HG03175 (cell line): ENCODE measurements around the gene TERB1.

Experiments used
- ATAC-seq: cut with Tn5 transposase; IDR thresholded peaks from one replicate; pipeline ENCODE4 v1.9.1; 2021; ENCODE audit warnings: mild to moderate bottlenecking, moderate library complexity; ENCODE audit not compliant: unreplicated experiment

Gene TERB1

GRCh38 chr16:66801320-66802105 lies at the start of gene TERB1:
Gene TERB1 (minus strand): TSS chr16:66801584. CDS start chr16:66796798, 4,786 bp downstream.
- no peak for ATAC-seq

DNA sequence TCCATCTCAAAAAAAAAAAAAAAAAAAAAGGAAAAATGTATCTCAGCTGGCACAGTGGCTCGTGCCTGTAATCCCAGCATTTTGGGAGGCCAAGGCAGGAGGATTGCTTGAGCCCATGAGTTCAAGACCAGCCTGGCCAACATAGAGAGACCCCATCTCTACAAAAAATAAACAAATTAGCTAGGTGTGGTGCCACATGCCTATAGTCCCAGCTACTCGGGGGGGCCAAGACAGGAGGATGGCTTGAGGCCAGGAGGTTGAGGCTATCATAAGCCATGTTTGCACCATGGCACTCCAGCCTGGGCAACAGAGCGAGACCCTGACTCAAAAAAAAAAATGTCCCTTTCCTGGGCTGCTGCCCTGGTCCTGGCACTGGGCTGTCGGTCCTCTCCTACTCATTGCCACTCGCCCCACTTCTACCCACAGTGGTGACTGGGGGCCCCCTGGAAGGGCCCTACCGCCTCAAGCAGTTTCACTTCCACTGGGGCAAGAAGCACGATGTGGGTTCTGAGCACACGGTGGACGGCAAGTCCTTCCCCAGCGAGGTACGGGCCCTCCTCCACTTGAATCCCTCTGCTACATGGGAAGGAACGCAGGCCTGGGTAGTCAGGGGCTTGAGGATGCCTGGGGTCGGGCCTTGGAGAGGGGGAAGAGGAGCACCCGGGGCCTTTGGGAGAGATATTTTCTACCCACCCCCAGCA lies 48.9 kb upstream of the TERB1 start:
- no peak for ATAC-seq

DNA sequence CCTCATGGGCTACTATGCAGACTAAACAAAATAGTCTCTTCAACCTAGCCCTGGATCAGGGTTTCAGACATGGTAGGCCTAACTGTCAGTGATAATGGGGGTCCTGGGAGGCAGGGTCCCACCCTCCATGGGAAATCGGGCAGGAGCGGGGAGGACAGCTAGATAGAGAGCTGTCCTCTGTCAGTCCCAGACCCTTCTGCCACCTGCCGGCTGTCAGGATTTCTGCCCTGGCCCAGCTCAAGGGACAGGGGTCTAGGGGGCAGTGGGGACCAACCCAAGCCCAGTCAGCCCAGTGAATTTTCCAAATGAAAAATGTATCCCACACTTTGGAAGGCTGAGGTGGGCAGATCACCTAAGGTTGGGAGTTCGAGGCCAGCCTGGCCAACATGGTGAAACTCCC lies 48.2 kb upstream of the TERB1 start:
- no peak for ATAC-seq

GRCh38 chr16:66849021-66849420 lies 47.6 kb upstream of the TERB1 start:
- ATAC-seq, result no peak

- no peak for ATAC-seq
These were observed 46.8 kb upstream of the TERB1 start for GRCh38 chr16:66848172-66848571.

- ATAC-seq, result no peak
These were observed 46.2 kb upstream of the TERB1 start for GRCh38 chr16:66847533-66848067.

DNA sequence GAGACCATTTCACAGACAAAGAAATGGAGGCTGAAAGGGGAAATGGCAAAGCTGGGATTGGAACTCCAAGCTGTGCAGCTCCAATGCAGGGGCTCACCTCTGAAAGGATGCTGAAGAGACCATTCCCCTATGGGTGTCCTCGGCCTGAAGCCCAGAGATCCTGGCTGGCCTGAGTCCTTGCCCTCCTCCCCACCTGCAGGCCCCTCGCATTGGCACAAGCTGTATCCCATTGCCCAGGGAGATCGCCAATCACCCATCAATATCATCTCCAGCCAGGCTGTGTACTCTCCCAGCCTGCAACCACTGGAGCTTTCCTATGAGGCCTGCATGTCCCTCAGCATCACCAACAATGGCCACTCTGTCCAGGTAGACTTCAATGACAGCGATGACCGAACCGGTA lies 45.4 kb upstream of the TERB1 start:
- ATAC-seq, result no peak

- no peak for ATAC-seq
These were observed 44.9 kb upstream of the TERB1 start for GRCh38 chr16:66846266-66846665.

- ATAC-seq, result no peak
These were observed 44.4 kb upstream of the TERB1 start for GRCh38 chr16:66845791-66846221.

DNA sequence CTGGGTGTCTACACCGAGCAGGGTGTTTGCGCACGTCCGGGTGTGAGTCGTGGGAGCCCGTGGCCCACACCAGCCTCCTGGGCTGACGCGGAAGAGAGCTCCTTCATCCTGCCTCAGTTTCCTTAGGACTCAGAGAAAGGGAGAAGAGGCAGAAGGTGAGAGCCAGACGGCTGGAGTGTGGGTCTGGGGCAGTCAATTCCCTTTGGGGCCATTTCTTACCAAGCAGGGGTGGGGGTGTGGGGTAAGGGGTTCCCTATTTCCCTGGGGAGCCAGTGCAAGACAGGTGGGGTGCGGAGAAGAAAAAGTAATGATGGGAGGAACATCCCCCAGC lies 43.7 kb upstream of the TERB1 start:
- ATAC-seq, result no peak

- no peak for ATAC-seq
These were observed 43.1 kb upstream of the TERB1 start, which contains the start of gene CA7 for GRCh38 chr16:66844342-66845079. Gene CA7 (plus strand): TSS chr16:66844414. CDS start chr16:66844488, 74 bp downstream.

GRCh38 chr16:66844009-66844341 lies 42.6 kb upstream of the TERB1 start:
- ATAC-seq, result no peak

- no peak for ATAC-seq
These were observed 41.8 kb upstream of the TERB1 start for GRCh38 chr16:66843191-66843590.

- ATAC-seq, result no peak
These were observed 41.4 kb upstream of the TERB1 start for GRCh38 chr16:66842765-66843164.

DNA sequence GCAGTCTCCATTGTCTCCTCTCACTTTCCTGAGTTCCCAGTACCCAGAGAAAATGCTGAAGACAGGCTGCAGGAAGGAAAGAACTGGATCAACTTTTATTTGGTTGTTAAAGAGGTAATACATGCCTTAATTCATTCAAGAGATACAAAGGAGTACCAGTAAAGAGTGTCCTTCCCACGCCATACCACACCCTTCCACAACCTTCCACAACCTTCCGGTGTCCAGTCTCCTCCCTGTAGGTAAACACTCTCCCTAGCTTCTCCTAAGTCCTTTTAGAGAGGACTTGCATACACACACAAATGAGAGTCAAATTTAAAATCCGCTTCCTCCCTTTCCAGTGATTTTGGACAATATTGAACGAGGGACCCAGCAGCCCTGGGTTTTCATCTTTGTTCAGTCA lies 40.0 kb upstream of the TERB1 start:
- ATAC-seq, result no peak

- no peak for ATAC-seq
These were observed 39.5 kb upstream of the TERB1 start for GRCh38 chr16:66840883-66841282.

GRCh38 chr16:66834746-66835145 lies 33.4 kb upstream of the TERB1 start:
- ATAC-seq, result no peak

DNA sequence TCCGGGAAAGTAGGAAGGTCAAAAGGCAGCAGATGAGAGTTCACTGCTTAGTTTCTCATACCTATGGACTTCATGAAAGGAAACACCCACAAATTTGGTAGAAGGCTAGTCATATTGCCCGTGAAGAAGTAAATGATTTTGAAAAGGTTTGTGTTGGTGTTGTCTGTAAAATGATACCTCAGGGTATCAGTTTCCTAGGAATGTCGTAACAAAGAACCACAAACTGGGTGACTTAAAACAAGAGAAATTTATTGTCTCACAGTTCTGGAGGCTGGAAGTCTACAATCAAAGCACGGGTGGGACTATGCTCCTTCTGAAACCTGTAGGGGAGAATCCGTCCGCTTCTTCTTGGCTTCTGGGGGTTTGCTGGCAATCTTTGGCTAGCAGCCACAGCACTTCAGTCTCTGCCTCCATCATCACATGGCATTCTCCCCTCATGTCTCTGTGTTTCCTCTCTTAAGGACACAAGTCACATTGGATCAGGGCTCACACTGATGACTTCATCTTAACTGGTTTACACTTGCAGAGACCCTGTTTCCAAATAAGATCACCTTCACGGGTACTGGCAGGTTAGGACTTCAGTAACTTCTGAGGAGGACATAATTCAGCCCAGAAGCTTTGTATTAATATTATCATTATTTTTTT lies 31.4 kb upstream of the TERB1 start:
- no peak for ATAC-seq

DNA sequence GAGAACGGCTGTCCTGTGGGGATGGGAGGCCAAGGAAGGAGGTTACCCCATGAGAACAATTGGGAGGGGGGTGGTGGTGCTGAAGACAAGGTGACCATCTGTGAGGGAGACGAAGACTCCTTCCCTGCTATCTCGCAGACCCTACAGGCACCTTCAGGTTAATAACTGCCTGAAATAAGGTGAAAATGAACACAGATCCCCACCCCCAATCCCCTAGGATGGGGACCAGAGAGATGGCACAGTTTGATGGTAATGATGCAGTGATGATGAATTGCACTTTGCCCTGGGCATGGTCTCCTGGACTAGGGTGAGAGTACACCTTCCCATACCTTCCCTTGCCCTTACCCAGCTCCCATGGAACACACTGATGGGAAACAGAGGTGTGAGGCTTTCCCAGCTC lies 30.8 kb upstream of the TERB1 start:
- no peak for ATAC-seq

GRCh38 chr16:66830422-66831404 lies 29.3 kb upstream of the TERB1 start, which contains the start of gene NAE1:
Gene NAE1 (minus strand): TSS chr16:66830976. CDS start chr16:66830899, 77 bp downstream.
- ATAC-seq, result peak; percentile 85
